ENCODE results near the gene ATP5F1C. TPM values are rescaled to one million over a fixed set of nuclear protein-coding genes. Genes with fewer than 3 reads are reported as not detected.
"Not testable (repeated sequence)": the region's sequence is repeated elsewhere in the genome, so short reads cannot be mapped to it uniquely, and the experiment has no call there.

The ATP5F1C gene
- 100 to 1,000 TPM; 208 to 238 TPM for total RNA-seq

DNA sequence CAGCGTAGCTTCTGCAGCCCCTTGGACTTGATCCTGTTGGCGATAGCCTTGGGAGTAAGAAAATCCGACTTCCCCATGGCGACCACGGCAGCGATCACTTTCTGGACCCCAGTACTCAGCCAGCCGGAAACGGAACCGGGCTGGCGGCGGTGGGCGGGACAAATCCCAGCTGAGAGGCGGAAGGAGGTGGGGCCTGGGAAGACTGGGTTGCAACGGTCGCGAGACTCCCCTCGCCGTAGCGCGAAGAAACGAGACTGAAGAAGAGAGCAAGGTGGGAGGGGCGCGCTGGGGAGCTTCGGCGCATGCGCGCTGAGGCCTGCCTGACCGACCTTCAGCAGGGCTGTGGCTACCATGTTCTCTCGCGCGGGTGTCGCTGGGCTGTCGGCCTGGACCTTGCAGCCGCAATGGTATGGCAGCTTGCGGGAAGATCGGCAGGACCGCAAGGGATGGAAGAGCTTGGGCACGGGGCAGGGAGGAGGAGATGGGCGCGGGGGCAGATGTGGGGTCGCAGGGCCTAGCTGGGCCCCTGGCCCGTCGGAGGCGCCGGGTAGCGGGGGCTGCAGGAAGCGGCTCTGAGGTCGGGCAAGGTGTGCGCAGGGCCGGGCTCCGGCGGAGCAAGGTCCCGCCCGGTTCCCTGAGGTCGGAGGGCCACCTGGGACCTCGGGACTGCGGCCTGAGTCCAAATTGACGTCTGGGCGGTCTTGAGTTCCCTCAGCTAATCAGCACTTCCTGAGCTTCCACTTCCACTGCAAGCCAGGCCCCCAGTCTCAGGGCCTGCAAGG lies at the start of gene ATP5F1C, which contains the start of gene KIN:
Gene ATP5F1C (plus strand): TSS at position 321 of the 782 bp plus-strand sequence. CDS start 31 bp downstream, at position 352.
Gene KIN (minus strand): TSS at position 137 of the 782 bp plus-strand sequence. CDS start 60 bp downstream, at position 77.
- no peak within 1 kb of the TSS for H3K27ac Mint-ChIP-seq
- no peak within 1 kb of the TSS for H3K4me3 Mint-ChIP-seq
- ATAC-seq (peak; percentile 98 to 99), DNase-seq (ENCODE audit: low spot score) (peak; percentile 98)
- H3K9me3 Mint-ChIP-seq: no peaks in the 10 kb centered on the region
- H3K36me3 Mint-ChIP-seq: peaks cover 10% of the 10 kb centered on the region
- H3K27me3 Mint-ChIP-seq: no peaks in the 10 kb centered on the region
- H3K4me1 Mint-ChIP-seq (ENCODE audit: low read depth in 2 of 2): peaks cover 37 to 44% of the 10 kb centered on the region in 2 donors

DNA sequence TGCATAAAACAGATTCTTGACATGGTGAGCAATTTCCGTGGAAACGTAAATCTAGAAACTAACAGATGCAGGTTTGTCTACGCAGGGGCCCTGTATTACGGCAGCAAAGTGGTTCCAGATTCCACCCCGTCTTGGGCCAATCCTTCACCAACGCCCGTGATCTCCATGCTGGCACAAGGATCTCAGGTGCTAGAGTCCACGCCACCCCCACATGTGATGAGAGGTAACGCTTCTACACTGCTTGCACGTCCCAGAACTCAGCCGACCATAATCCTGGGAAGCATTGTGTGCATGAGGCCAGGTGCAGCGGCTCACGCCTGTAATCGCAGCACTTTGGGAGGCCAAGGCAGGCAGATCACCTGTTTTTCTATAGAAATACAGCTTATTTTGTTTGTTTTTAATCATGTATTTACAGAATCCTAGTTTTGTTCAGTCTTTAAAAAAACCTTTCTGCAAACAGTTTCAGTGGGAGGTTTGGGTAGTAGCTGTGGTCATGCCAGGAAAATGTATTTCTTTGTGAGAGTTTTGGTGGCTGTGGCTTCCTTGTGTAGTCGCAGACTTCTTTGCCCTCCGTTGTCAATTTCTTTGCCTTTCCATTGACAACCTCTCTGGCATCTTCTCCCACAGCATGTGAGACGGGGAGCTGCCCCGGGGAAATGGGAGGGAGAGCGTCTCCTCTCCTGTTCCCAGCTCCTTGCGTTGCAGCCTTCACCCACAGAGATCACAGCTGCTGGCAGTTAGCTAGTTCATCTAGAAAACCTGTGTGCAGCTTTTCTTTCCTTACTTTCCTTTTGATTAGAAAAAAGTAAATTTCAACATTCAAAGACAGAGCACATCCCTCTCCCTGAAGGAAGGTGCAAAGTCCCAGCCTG lies 49.2 kb upstream of the ATP5F1C start:
- Mint-ChIP-seq H3K27ac (no peak overlapping the region), H3K4me3 (no peak overlapping the region), H3K36me3 (no peaks in the 10 kb centered on the region), H3K4me1 (ENCODE audit: low read depth in 2 of 2) (no peaks in the 10 kb centered on the region), H3K27me3 (no peaks in the 10 kb centered on the region), H3K9me3 (no peaks in the 10 kb centered on the region)
- DNase-seq (ENCODE audit: low spot score) (no peak), ATAC-seq (no peak)

DNA sequence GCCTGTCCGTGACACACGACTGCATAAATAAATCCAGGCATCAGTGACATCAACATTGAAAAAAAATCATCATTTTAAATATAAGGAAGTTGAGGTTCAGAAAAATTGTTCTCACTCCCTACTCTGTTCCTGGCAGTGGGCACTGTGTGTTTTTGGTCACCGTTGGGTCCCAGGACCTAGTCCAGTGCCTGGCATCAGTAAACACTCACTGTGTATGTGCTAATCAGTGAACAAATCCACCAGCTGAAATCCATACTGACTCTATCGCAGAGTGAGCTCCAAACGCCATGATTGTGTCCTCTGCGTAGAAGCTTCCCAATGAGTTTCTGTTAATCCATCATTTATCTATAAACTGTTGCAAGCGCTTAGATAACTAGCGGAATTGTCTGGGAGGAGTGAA lies 43.7 kb upstream of the ATP5F1C start:
- H3K36me3 Mint-ChIP-seq: no peaks in the 10 kb centered on the region
- ATAC-seq (no peak), DNase-seq (ENCODE audit: low spot score) (no peak)
- no peaks in the 10 kb centered on the region for H3K9me3 Mint-ChIP-seq
- no peak overlapping the region for H3K4me3 Mint-ChIP-seq
- no peaks in the 10 kb centered on the region for H3K4me1 Mint-ChIP-seq (ENCODE audit: low read depth in 2 of 2)
- no peaks in the 10 kb centered on the region for H3K27me3 Mint-ChIP-seq
- H3K27ac Mint-ChIP-seq: no peak overlapping the region

DNA sequence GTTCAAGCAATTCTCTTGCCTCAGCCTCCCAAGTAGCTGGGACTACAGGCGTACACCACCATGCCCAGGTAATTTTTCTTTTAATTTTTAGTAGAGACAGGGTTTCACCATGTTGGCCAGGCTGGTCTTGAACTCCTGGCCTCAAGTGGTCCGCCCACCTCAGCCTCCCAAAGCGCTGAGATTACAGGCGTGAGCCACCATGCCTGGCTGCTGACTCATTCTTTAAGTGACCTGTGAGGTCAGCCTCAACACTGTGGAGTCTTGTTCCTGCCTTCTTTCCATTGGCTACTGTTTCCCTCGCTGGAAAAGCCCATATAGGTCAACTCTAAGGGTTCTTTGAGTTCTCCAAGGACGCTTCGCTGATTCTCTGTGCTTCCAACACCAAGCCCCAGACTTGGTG lies 39.3 kb upstream of the ATP5F1C start:
- H3K27me3 Mint-ChIP-seq; ATAC-seq; H3K36me3 Mint-ChIP-seq; DNase-seq (ENCODE audit: low spot score); H3K27ac Mint-ChIP-seq; H3K4me1 Mint-ChIP-seq (ENCODE audit: low read depth in 2 of 2); H3K4me3 Mint-ChIP-seq; H3K9me3 Mint-ChIP-seq: not testable (repeated sequence)

DNA sequence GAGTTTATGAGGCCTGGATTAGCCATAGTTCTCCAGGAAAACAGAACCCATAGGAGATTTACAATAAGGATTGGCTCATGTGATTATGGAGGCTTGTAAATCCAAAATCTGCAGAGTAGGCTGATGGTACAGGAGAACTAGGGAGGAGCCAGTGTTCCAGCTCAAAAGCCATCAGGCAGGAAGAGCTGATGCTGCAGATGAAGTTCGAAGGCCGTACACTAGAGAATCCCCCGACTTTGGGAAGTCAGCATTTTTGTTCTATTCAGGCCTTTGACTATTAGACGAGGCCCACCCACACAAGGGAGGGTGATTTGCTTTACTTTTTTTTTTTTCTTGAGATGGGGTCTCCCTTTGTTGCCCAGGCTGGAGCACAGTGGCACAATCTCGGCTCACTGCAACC lies 37.8 kb upstream of the ATP5F1C start:
- no peaks in the 10 kb centered on the region for H3K9me3 Mint-ChIP-seq
- peaks cover 13% of the 10 kb centered on the region for H3K36me3 Mint-ChIP-seq
- DNase-seq (ENCODE audit: low spot score): no peak
- H3K4me3 Mint-ChIP-seq: no peak overlapping the region
- H3K27me3 Mint-ChIP-seq: no peaks in the 10 kb centered on the region
- no peaks in the 10 kb centered on the region for H3K4me1 Mint-ChIP-seq (ENCODE audit: low read depth in 2 of 2)
- no peak overlapping the region for H3K27ac Mint-ChIP-seq
- ATAC-seq: no peak

DNA sequence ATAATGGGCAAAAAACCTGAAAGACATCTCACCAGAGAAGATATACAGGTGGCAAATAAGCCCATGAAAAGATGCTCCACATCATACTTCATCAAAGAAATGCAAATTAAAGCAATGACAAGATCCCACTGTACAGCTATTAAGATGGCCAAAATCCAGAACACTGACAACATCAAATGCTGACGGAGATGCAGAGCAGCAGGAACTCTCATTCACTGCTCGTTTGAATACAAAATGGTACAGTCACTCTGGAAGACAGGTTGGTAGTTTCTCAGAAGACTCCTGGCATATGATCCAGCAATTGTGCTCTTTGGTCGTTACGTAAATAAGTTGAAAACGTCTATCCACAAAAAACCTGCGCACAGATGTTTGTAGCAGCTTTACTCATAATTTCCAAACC lies 35.7 kb upstream of the ATP5F1C start:
- no peaks in the 10 kb centered on the region for H3K27me3 Mint-ChIP-seq
- H3K27ac Mint-ChIP-seq: no peak overlapping the region
- no peaks in the 10 kb centered on the region for H3K4me1 Mint-ChIP-seq (ENCODE audit: low read depth in 2 of 2)
- no peak for ATAC-seq
- no peaks in the 10 kb centered on the region for H3K9me3 Mint-ChIP-seq
- peaks cover 14% of the 10 kb centered on the region for H3K36me3 Mint-ChIP-seq
- no peak overlapping the region for H3K4me3 Mint-ChIP-seq
- no peak for DNase-seq (ENCODE audit: low spot score)

DNA sequence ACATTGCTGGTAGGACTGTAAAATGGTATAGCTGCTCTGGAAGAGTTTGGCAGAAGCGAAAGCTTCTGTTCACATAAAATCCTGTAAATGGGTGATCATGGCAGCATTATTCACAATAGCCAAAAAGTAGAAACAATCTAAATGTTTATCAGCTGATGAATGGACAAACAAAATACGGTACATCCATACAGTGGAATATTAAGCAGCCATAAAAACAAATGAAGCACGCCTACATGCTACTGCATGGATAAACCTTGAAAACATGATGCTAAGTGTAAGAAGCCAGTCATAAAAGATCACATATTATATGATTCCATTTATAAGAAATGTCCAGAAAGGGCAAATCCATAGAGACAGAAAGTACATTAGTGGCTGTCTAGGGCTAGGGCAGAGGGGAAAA lies 32.9 kb upstream of the ATP5F1C start:
- Mint-ChIP-seq H3K4me1 (ENCODE audit: low read depth in 2 of 2) (no peaks in the 10 kb centered on the region), H3K9me3 (no peaks in the 10 kb centered on the region), H3K36me3 (peaks cover 20% of the 10 kb centered on the region), H3K27ac (no peak overlapping the region), H3K27me3 (no peaks in the 10 kb centered on the region), H3K4me3 (no peak overlapping the region)
- DNase-seq (ENCODE audit: low spot score) (no peak), ATAC-seq (no peak)

DNA sequence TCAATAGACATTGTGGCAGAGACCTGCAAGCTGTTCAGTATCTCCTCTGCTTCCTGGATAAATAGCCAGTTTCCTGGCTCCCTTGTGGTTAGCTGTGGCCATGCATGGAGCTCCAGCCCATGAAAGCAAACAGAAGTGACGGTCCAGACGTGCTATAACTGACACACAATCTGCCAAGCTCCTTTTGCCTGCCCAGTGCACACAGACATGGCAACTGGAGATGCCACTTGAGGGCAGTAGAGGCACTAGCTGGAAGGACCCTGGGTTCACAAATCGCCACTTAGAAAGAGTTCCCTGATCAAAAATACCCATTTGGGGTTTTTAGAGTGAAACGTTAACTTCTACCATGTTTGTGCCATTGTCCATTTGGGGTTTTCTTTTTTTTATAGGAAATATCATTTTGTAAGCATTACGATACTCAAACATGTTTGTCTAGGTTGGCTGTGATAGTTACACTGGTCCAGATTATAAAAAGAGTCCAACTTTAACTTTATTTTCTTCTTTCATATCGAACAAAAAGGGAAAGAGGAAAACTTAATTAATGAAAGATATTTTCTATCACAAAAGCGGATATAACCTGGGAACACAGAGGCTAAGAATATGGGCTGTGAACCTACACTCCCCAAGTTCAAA lies 31.5 kb upstream of the ATP5F1C start:
- peaks cover 26% of the 10 kb centered on the region for H3K36me3 Mint-ChIP-seq
- no peaks in the 10 kb centered on the region for H3K4me1 Mint-ChIP-seq (ENCODE audit: low read depth in 2 of 2)
- DNase-seq (ENCODE audit: low spot score) (no peak), ATAC-seq (no peak)
- no peaks in the 10 kb centered on the region for H3K27me3 Mint-ChIP-seq
- no peaks in the 10 kb centered on the region for H3K9me3 Mint-ChIP-seq
- no peak overlapping the region for H3K27ac Mint-ChIP-seq
- H3K4me3 Mint-ChIP-seq: no peak overlapping the region

DNA sequence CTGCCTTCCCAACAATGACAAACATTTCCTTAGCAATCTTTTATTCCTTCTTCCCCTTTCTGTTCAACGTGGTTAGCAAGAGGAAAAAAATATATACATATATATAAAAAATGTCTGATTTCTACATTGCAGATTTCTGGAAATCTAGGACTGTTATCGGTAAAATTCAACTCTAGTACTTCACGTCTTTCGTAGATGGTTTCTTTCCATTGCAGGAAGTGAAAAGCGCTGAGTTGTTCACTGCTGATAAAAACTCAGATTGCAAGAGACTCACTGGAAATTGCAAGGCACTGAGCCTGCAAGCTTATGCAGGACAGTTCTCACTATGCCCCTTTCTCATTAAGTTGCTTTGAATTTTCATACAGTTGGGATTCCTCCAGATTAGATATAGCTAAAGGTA lies 24.0 kb upstream of the ATP5F1C start:
- Mint-ChIP-seq H3K36me3 (peaks cover 30% of the 10 kb centered on the region), H3K27me3 (no peaks in the 10 kb centered on the region), H3K27ac (no peak overlapping the region), H3K4me3 (no peak overlapping the region), H3K4me1 (ENCODE audit: low read depth in 2 of 2) (no peaks in the 10 kb centered on the region), H3K9me3 (no peaks in the 10 kb centered on the region)
- ATAC-seq (no peak), DNase-seq (ENCODE audit: low spot score) (no peak)

DNA sequence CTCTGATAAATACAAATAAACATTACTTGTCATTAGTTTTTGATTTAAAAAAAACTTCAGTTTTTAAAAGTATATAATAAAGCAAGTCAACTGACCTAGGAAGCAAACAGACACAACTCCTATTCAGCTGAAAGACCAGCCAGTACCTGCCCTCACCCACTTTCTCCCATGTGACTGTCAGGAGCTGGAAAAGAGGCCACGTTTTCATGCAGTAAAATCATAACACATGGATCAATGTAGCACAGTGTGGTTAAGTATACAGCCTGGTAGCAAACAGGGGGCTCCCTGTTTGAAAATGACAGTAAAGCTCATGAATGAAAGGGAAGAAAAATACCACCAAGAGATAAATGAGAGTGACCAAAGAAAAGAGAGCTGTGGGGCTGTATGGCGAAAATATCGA lies 21.7 kb upstream of the ATP5F1C start:
- peaks cover 29% of the 10 kb centered on the region for H3K36me3 Mint-ChIP-seq

DNA sequence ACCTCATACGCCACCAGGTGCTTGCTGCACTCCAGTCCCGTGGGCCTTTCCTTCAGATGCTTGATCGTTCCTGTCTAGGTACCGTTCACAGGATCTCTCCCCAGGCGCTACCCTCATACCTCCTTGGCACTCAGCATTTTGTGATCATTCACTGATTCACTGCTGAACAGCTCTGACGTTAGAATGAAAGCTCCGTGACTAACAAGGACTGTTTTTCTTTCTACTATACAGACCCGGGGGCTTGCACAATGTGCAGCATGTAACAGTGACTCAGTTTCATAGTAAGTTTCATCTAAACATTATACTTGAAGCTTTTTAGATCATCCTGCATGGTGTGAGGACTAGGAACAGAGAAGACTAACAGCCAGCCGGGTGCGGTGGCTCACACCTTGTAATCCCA lies 20.8 kb upstream of the ATP5F1C start:
- H3K9me3 Mint-ChIP-seq: no peaks in the 10 kb centered on the region
- H3K27ac Mint-ChIP-seq: no peak overlapping the region
- H3K27me3 Mint-ChIP-seq: no peaks in the 10 kb centered on the region
- ATAC-seq (no peak), DNase-seq (ENCODE audit: low spot score) (no peak)
- H3K4me3 Mint-ChIP-seq: no peak overlapping the region
- peaks cover 29% of the 10 kb centered on the region for H3K36me3 Mint-ChIP-seq
- H3K4me1 Mint-ChIP-seq (ENCODE audit: low read depth in 2 of 2): no peaks in the 10 kb centered on the region

More for the DNA sequence above, 21.7 kb upstream of the ATP5F1C start:
- no peak for DNase-seq (ENCODE audit: low spot score)
- Mint-ChIP-seq H3K4me3 (no peak overlapping the region), H3K27ac (no peak overlapping the region), H3K4me1 (ENCODE audit: low read depth in 2 of 2) (no peaks in the 10 kb centered on the region), H3K27me3 (no peaks in the 10 kb centered on the region), H3K9me3 (no peaks in the 10 kb centered on the region)
- no peak for ATAC-seq

DNA sequence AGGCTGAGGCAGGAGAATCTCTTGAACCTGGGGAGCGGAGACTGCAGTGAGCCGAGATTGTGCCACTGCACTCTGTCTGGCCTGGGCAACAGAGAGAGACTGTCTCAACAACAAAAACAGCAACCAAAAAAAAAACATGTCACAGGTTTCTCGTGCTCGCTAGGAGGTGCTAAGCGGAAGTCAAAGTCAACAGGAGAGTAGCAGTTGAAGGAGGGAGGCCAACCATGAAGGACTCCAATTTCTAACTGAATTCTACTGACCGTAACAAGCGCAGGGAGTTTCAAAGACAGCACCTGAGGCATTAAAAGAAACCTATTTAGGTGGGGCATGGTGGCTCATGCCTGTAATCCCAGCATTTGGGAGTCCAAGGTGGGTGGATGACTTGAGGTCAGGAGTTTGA lies 19.6 kb upstream of the ATP5F1C start:
- H3K4me3 Mint-ChIP-seq: no peak overlapping the region
- no peak for DNase-seq (ENCODE audit: low spot score)
- H3K27ac Mint-ChIP-seq: no peak overlapping the region
- ATAC-seq: no peak
- no peaks in the 10 kb centered on the region for H3K27me3 Mint-ChIP-seq
- H3K36me3 Mint-ChIP-seq: peaks cover 26% of the 10 kb centered on the region
- H3K4me1 Mint-ChIP-seq (ENCODE audit: low read depth in 2 of 2): no peaks in the 10 kb centered on the region
- H3K9me3 Mint-ChIP-seq: no peaks in the 10 kb centered on the region

DNA sequence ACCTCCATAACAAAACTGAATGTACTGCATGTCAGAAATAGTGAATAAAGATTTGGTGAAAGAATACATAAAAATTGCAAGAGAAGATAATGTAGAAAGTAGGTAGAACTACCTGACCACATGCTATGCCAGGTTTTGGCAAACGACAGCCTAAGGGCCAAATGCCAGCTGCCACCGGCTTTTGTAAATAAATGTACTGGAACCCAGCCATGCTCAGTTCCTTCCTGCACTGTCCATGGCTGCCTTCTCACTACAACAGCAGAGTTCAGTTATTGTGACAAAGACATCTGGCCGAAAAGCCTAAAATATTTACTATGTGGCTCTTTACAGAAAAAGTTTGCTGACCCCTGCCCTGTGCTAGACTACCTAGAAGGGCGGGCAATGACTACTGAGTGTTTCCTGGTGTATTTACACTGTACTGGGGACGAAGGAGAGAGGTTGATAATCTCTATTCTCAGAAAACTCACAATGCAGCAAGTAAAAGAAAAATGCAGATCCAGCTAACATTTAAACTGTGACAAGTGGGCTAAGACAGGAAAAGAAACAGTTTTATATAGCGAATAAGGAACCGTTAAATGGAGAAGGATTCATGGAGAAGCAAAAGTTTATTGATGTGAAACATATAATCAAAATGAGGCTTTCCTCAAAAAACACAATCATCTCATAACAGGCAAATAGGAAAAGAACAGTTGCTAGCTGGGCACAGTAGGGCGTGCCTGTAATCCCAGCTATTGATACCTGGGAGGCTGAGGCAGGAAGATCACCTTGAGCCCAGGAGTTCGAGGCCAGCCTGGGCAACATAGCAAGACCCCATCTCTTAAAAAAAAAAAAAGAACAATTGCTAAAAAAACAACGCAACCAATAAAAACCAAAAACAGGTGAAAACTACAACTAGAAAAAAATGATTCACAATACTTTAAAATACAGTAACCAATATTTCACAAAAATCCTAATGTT lies 13.9 kb upstream of the ATP5F1C start:
- ATAC-seq (no peak), DNase-seq (ENCODE audit: low spot score) (no peak)
- Mint-ChIP-seq H3K27ac (no peak overlapping the region), H3K4me3 (no peak overlapping the region), H3K9me3 (no peaks in the 10 kb centered on the region), H3K27me3 (no peaks in the 10 kb centered on the region), H3K4me1 (ENCODE audit: low read depth in 2 of 2) (no peaks in the 10 kb centered on the region), H3K36me3 (peaks cover 35% of the 10 kb centered on the region)

Data from natural killer cell treated with Interleukin-12 subunit alpha and Interleukin-12 subunit beta and Interleukin-15 and Interleukin-18, amount 100 ng/mL, for 72 hours (primary cell).